ENCODE measurements around the gene DDX20.

Gene DDX20

GRCh38 chr1:111754984-111755330 is 744 bp upstream of the DDX20 start:
- peak overlapping the region; percentile 96 for H3K27ac ChIP-seq
- peak; percentile 57 for DNase-seq (ENCODE audit: low spot score)
- no peak for TF ChIP-seq CTCF (conservative IDR thresholded peaks at IDR 0.05; ENCODE audit: low read depth)
- POLR2A ChIA-PET (ENCODE audit: low non-redundant PET) = no interaction called here
- CTCF ChIA-PET = interaction anchor here (0.6 to 1.0 kb wide), 4 partner anchors 9 to 65 kb away, joined by 3 to 4 read pairs (median 3); no protein-coding TSS in a partner anchor

- ChIA-PET CTCF (interaction anchor here (0.8 to 1.4 kb wide), 2 partner anchors 10 to 41 kb away, joined by 3 to 4 read pairs; no protein-coding TSS in a partner anchor), POLR2A (ENCODE audit: low non-redundant PET) (no interaction called here)
- DNase-seq (ENCODE audit: low spot score) = peak; percentile 30
- H3K27ac ChIP-seq = peak overlapping the region; percentile 96
- TF ChIP-seq CTCF (conservative IDR thresholded peaks at IDR 0.05; ENCODE audit: low read depth) = no peak
These were observed 418 bp downstream of the DDX20 start for GRCh38 chr1:111756124-111756513.

GRCh38 chr1:111758373-111758772 is 2.7 kb downstream of the DDX20 start:
- no peak for DNase-seq (ENCODE audit: low spot score)
- TF ChIP-seq CTCF (conservative IDR thresholded peaks at IDR 0.05; ENCODE audit: low read depth) = no peak
- H3K27ac ChIP-seq = no peak overlapping the region
- ChIA-PET POLR2A (ENCODE audit: low non-redundant PET) (no interaction called here), CTCF (interaction anchor here (0.7 to 1.6 kb wide), 3 partner anchors 250 to 335 kb away, joined by 3 to 5 read pairs (median 3); no protein-coding TSS in a partner anchor)

GRCh38 chr1:111761717-111762116 is 6.0 kb downstream of the DDX20 start:
- no peak for TF ChIP-seq CTCF (conservative IDR thresholded peaks at IDR 0.05; ENCODE audit: low read depth)
- DNase-seq (ENCODE audit: low spot score) = no peak
- POLR2A ChIA-PET (ENCODE audit: low non-redundant PET) = no interaction called here
- CTCF ChIA-PET = interaction anchor here (0.7 kb wide), 1 partner anchor 546 kb away, joined by 5 read pairs; no protein-coding TSS in a partner anchor
- H3K27ac ChIP-seq = no peak overlapping the region

- TF ChIP-seq CTCF (conservative IDR thresholded peaks at IDR 0.05; ENCODE audit: low read depth) = no peak
- ChIA-PET POLR2A (ENCODE audit: low non-redundant PET) (no interaction called here), CTCF (interaction anchor here (0.7 kb wide), 1 partner anchor 547 kb away, joined by 5 read pairs; no protein-coding TSS in a partner anchor)
- DNase-seq (ENCODE audit: low spot score) = no peak
- no peak overlapping the region for H3K27ac ChIP-seq
These were observed 6.6 kb downstream of the DDX20 start for GRCh38 chr1:111762332-111762731.

- ChIA-PET POLR2A (ENCODE audit: low non-redundant PET) (no interaction called here), CTCF (interaction anchor here (0.5 to 1.4 kb wide), 5 partner anchors 260 to 590 kb away, joined by 3 read pairs; no protein-coding TSS in a partner anchor)
- no peak for TF ChIP-seq CTCF (conservative IDR thresholded peaks at IDR 0.05; ENCODE audit: low read depth)
- no peak overlapping the region for H3K27ac ChIP-seq
- DNase-seq (ENCODE audit: low spot score) = no peak
These were observed 12.3 kb downstream of the DDX20 start for GRCh38 chr1:111768023-111768422.

Data from RWPE1 (cell line).